Retinal pigment epithelial cell (primary cell): ENCODE results near the gene ATP6AP1.
A peak's percentile ranks its signal among the peaks of the same experiment; 100 is the strongest.

Source experiments
- DNase-seq: peaks from one replicate; pipeline ENCODE4 v3.0.0-alpha.2; 2010; ENCODE audit warnings: low read depth
- H3K4me3 ChIP-seq: 2 replicates; pipeline ENCODE4 v1.5.1; 2011; ENCODE audit warnings: mild to moderate bottlenecking, low read length, control low read depth, moderate library complexity
- TF ChIP-seq, protein P1 (sequence below): conservative IDR thresholded peaks from 2 replicates; pipeline ENCODE4 v1.5.1; 2011; ENCODE audit warnings: low read depth, low read length, control low read depth, inconsistent platforms

The ATP6AP1 gene

DNA sequence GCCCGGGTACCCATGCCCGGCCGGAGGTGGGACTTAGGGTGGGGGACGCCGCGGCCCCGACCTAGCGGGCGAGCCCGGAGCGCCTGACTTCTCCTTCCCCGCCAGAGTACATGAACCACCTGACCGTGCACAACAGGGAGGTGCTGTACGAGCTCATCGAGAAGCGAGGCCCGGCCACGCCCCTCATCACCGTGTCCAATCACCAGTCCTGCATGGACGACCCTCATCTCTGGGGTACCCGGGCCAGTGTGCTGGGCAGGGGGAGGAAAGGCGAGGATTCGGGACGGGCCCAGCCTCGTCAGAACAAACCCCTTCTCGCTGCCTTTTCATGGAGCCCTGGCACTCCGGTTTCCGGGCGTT is 16.5 kb upstream of the ATP6AP1 start:
- H3K4me3 ChIP-seq, result peak overlapping the region; percentile 57
- DNase-seq, result no peak
- TF ChIP-seq, protein P1, sequence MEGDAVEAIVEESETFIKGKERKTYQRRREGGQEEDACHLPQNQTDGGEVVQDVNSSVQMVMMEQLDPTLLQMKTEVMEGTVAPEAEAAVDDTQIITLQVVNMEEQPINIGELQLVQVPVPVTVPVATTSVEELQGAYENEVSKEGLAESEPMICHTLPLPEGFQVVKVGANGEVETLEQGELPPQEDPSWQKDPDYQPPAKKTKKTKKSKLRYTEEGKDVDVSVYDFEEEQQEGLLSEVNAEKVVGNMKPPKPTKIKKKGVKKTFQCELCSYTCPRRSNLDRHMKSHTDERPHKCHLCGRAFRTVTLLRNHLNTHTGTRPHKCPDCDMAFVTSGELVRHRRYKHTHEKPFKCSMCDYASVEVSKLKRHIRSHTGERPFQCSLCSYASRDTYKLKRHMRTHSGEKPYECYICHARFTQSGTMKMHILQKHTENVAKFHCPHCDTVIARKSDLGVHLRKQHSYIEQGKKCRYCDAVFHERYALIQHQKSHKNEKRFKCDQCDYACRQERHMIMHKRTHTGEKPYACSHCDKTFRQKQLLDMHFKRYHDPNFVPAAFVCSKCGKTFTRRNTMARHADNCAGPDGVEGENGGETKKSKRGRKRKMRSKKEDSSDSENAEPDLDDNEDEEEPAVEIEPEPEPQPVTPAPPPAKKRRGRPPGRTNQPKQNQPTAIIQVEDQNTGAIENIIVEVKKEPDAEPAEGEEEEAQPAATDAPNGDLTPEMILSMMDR, result no peak

DNA sequence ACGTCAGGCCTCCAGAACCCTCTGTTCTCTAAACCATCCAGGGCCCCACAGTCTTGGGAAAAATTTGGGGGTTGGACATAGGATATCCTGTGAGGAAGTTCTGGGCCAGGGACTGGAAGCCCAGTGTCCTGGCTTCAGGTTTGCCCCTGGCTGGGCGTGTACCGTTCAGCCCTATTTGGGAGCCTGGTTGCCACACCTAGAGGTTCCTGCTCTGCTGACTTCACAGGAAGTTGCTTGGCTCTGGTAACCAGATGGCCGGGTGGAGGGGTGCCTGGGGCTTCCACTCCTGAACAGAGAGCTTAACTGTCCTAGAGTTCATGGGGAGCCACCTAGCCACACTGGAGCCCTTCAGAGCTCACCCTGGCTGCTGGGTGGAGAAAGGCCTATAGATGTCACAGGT is 16.0 kb upstream of the ATP6AP1 start:
- no peak for DNase-seq
- H3K4me3 ChIP-seq, result peak overlapping the region; percentile 57

DNA sequence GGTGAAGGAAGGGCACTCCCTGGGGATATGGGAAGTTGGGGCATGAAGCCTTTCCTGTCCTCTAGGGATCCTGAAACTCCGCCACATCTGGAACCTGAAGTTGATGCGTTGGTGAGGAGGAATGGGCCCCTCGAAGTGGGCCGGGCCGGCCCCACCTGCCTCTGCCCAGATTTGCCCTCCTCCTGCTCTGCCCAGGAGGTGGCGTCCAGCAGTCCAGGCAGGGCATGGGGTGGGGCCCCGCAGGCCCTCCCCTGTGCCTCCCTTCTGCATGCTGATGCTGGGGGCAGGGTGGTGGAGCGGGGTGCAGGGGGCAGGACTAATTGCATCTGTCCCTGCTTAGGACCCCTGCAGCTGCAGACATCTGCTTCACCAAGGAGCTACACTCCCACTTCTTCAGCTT is 15.3 kb upstream of the ATP6AP1 start:
- H3K4me3 ChIP-seq, result no peak overlapping the region
- TF ChIP-seq, protein P1, result no peak
- DNase-seq, result no peak

More for the DNA sequence above, 16.0 kb upstream of the ATP6AP1 start:
- TF ChIP-seq, protein P1, result no peak

DNA sequence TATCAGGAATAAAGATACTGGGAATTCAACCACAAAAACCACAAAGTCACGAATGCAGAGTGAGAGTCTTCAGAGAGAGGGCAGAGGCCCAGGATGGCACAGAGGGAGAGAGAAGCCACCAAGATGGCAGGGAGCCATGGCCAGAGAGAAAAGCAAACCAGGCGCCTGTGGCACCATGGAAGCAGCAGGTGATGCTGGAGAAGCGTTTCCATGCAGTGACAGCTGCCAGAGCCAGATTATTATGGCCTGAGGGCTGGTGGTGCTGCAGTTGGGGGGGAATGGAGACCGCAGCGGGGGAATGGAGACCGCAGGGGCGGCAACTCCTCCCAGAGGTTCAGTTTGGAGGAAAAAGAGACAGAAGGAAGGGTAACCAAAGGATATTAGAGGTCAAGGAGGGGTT is 11.3 kb upstream of the ATP6AP1 start:
- H3K4me3 ChIP-seq, result no peak overlapping the region
- TF ChIP-seq, protein P1, result no peak
- no peak for DNase-seq

DNA sequence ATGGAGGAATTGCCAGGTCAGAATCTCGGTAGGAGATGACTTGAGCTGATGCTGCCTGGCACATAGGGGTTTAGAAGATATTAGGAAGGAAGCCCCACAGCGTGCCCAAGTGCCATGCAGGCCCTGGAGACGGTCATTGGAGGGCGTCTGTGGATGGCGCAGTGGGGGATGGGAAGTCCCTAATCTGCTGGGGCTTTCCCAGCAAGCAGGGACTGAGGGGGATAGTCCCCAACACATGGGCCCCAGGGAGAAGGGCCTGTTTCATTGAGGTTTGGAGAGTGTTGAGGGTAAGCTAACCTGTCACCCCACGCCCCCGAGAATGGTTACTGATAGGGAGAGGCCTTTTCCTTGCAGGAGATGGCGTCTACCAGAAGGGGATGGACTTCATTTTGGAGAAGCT is 9.3 kb upstream of the ATP6AP1 start:
- TF ChIP-seq, protein P1, result no peak
- no peak for DNase-seq
- H3K4me3 ChIP-seq, result no peak overlapping the region

DNA sequence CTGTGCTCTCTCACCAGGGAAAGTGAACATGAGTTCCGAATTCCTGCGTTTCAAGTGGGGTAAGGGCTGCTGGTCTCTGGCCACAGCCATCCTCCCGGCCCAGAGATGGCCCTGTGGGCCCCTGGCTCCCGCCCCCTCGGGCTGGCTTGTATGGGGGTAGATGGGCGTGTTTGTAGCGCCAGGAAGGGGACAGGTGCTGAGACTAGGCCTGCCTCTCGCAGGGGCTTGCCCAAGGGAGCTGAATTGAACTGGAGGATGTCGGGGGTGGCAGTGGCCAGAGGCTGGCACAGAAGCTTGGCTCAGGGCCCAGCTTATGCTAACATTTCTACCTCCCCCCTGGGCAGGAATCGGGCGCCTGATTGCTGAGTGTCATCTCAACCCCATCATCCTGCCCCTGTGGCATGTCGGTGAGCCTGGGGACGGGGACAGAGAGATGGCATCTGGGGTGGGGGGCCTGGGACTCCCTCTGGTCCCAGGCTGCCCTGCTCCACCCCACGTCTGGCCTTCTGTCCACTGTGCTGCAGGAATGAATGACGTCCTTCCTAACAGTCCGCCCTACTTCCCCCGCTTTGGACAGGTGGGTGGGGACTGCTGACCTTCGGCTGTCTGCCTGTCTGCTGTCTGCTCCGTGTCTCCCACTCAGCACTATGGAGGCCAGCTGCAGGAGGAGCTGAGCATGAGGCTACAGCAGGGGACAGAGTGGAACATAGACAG is 8.6 kb upstream of the ATP6AP1 start:
- H3K4me3 ChIP-seq, result no peak overlapping the region
- TF ChIP-seq, protein P1, result no peak
- no peak for DNase-seq

DNA sequence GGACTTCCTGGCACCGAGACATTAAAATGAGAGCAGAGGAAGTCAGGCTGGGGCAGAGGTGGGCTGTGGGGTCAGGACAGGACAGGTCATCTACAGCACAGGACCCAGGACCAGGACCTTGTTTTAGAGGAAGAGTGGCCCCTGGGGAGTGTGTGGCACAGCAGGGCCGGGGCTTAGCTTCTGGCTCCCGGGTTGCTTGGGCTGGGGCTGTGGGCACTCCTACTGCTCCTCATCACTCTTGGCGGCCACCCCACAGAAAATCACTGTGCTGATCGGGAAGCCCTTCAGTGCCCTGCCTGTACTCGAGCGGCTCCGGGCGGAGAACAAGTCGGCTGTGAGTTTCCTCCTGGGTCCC is 8.1 kb upstream of the ATP6AP1 start:
- TF ChIP-seq, protein P1, result no peak
- no peak overlapping the region for H3K4me3 ChIP-seq
- no peak for DNase-seq
